BJ (cell line): Measurements from ENCODE around the gene CDC42EP3. TPM values are rescaled to one million over a fixed set of nuclear protein-coding genes. Genes with fewer than 3 reads are reported as not detected.

Experiments used
- CTCF ChIA-PET: fragments of 350-600 bp; formaldehyde crosslinking; extraction: SDS; loops from one replicate; lab custom pipeline; 2021; ENCODE audit warnings: antibody characterized with exemption, inconsistent platforms; lab: Yijun Ruan, JAX
- POLR2A ChIA-PET: fragments of 300-600 bp; sonication (Branson Sonifier 250); formaldehyde crosslinking; extraction: SDS; loops from one replicate; lab custom pipeline; 2021; ENCODE audit warnings: antibody characterized with exemption; lab: Charles Lee
- DNase-seq: peaks from one replicate; pipeline ENCODE4 v3.0.0-alpha.2; 2011; ENCODE audit warnings: low read depth
- H3K27me3 ChIP-seq: 2 replicates; pipeline ENCODE4 v1.6.0; 2011; ENCODE audit warnings: low read length; ENCODE audit not compliant: control insufficient read depth, insufficient read depth
- H3K36me3 ChIP-seq: 2 replicates; pipeline ENCODE4 v1.5.1; 2011; ENCODE audit warnings: low read length; ENCODE audit not compliant: control insufficient read depth, insufficient read depth
- H3K4me3 ChIP-seq: 2 replicates; pipeline ENCODE4 v1.5.1; 2011; ENCODE audit warnings: low read depth, mild to moderate bottlenecking, control low read depth, low read length
- CTCF ChIP-seq: IDR thresholded peaks from 2 replicates; pipeline ENCODE4 v1.5.1; 2011; ENCODE audit warnings: low read depth, mild to moderate bottlenecking, control low read depth, inconsistent platforms, low read length, moderate library complexity; ENCODE audit not compliant: insufficient read depth
- polyA plus RNA-seq: library from polyadenylated mRNA; depleted of rRNA; stranded (reverse); fragments of >200 nt; gene quantifications from 2 replicates; pipeline ENCODE4 v1.2.3, GENCODE V29; 2011

The CDC42EP3 gene
- polyA plus RNA-seq, 1 experiment = 191 TPM

GRCh38 chr2:37713258-37713700 is 41.8 kb upstream of the CDC42EP3 start:
- H3K36me3 ChIP-seq = no peaks in the 10 kb centered on the region
- H3K27me3 ChIP-seq = no peaks in the 10 kb centered on the region
- H3K4me3 ChIP-seq = no peak overlapping the region
- POLR2A ChIA-PET = no interaction called here
- CTCF ChIA-PET = interaction anchor here (0.9 to 1.4 kb wide), 4 partner anchors 44 to 124 kb away, joined by 3 to 4 read pairs (median 4); no protein-coding TSS in a partner anchor
- no peak for TF ChIP-seq CTCF
- DNase-seq = peak; percentile 88

GRCh38 chr2:37711831-37712230 is 40.4 kb upstream of the CDC42EP3 start:
- TF ChIP-seq CTCF = no peak
- Histone ChIP-seq H3K27me3 (no peaks in the 10 kb centered on the region), H3K4me3 (no peak overlapping the region), H3K36me3 (no peaks in the 10 kb centered on the region)
- POLR2A ChIA-PET = interaction anchor here (0.6 to 1.6 kb wide), 5 partner anchors 23 to 147 kb away, joined by 3 to 16 read pairs (median 4); no protein-coding TSS in a partner anchor
- no peak for DNase-seq
- CTCF ChIA-PET = interaction anchor here (0.5 to 1.4 kb wide), 6 partner anchors 22 to 297 kb away, joined by 3 to 6 read pairs (median 4); no protein-coding TSS in a partner anchor

GRCh38 chr2:37711308-37711731 is 39.9 kb upstream of the CDC42EP3 start:
- H3K36me3 ChIP-seq = no peaks in the 10 kb centered on the region
- peak; percentile 78 for DNase-seq
- no peak for TF ChIP-seq CTCF
- H3K27me3 ChIP-seq = no peaks in the 10 kb centered on the region
- ChIA-PET CTCF (interaction anchor here (0.7 to 1.4 kb wide), 4 partner anchors 22 to 296 kb away, joined by 3 to 6 read pairs (median 4); no protein-coding TSS in a partner anchor), POLR2A (interaction anchor here (0.6 to 1.6 kb wide), 6 partner anchors 24 to 147 kb away, joined by 3 to 16 read pairs (median 4); no protein-coding TSS in a partner anchor)
- no peak overlapping the region for H3K4me3 ChIP-seq

DNA sequence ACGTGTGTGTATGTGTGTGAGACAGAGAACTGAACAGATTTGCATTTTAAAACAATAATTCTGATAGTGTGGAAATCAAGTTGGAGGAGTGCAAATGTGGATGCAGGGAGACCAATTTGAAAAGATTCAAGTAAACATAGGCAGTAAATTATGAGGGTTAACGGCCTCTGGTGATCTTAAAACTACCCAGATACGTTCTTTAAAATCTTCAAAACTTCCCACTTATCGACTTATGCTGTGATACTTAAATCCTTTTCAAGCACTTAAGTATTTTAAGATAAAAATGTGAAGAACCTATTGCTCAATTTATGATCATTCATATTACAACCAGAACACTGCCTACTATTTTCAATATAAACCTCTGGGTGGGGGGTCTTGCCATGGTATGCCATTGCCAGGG is 37.7 kb upstream of the CDC42EP3 start:
- CTCF ChIA-PET = no interaction called here
- no peak for DNase-seq
- H3K27me3 ChIP-seq = no peaks in the 10 kb centered on the region
- no peak overlapping the region for H3K4me3 ChIP-seq
- no peak for TF ChIP-seq CTCF
- H3K36me3 ChIP-seq = no peaks in the 10 kb centered on the region
- POLR2A ChIA-PET = no interaction called here

GRCh38 chr2:37708146-37708545 is 36.7 kb upstream of the CDC42EP3 start:
- no peak for DNase-seq
- no peaks in the 10 kb centered on the region for H3K36me3 ChIP-seq
- H3K27me3 ChIP-seq = no peaks in the 10 kb centered on the region
- POLR2A ChIA-PET = no interaction called here
- CTCF ChIA-PET = interaction anchor here (1.7 kb wide), 1 partner anchor 38 kb away, joined by 4 read pairs; no protein-coding TSS in a partner anchor
- H3K4me3 ChIP-seq = no peak overlapping the region
- TF ChIP-seq CTCF = no peak
